Caco-2 (cell line): ENCODE data around the gene TNPO3. TPM values are rescaled to one million over a fixed set of nuclear protein-coding genes. Genes with fewer than 3 reads are reported as not detected.

Experiments used
- BruUV-seq: library from RNA; stranded (reverse); fragments of 400-500 nt; replicated peaks from 2 replicates; lab custom pipeline; 2021; lab: Mats Ljungman, UMichigan
- CTCF ChIA-PET: fragments of 300-600 bp; sonication (Branson Sonifier 250); formaldehyde crosslinking; loops from one replicate; lab custom pipeline; 2022; ENCODE audit warnings: antibody characterized with exemption; lab: Charles Lee
- POLR2A ChIA-PET: fragments of 300-600 bp; sonication (Branson Sonifier 250); formaldehyde crosslinking; loops from one replicate; lab custom pipeline; 2022; ENCODE audit warnings: antibody characterized with exemption; lab: Charles Lee
- DNase-seq, 2 experiments: peaks; one replicate each; pipeline versions ENCODE4 v3.0.0 to v3.0.0-alpha.2; 2020 to 2022
- H3K27me3 ChIP-seq: replicated peaks from 2 replicates; pipeline ENCODE4 v1.6.0; 2011; ENCODE audit warnings: low read length; ENCODE audit not compliant: control insufficient read depth, insufficient read depth
- H3K36me3 ChIP-seq: 2 replicates; pipeline ENCODE4 v1.5.1; 2011; ENCODE audit warnings: low read length; ENCODE audit not compliant: control insufficient read depth, insufficient read depth
- H3K4me1 ChIP-seq: fragments of 250-450 bp; sonication (Bioruptor Pico); 2 replicates; pipeline ENCODE4 v1.5.1; 2020; ENCODE audit warnings: mild to moderate bottlenecking
- H3K4me3 ChIP-seq: 2 replicates; pipeline ENCODE4 v1.5.1; 2011; ENCODE audit warnings: low read depth, mild to moderate bottlenecking, control low read depth, low read length
- H3K9me3 ChIP-seq: fragments of 250-450 bp; sonication (Bioruptor Pico); 2 replicates; pipeline ENCODE4 v1.5.1; 2020; ENCODE audit warnings: mild to moderate bottlenecking, moderate library complexity
- H3K27ac Mint-ChIP-seq: one replicate; pipeline ENCODE4 v1.8.0; 2022; ENCODE audit warnings: mixed read lengths; ENCODE audit not compliant: unreplicated experiment
- H3K27me3 Mint-ChIP-seq: one replicate; pipeline ENCODE4 v1.8.0; 2022; ENCODE audit warnings: mixed read lengths; ENCODE audit not compliant: insufficient read depth, unreplicated experiment
- H3K36me3 Mint-ChIP-seq: one replicate; pipeline ENCODE4 v1.8.0; 2022; ENCODE audit warnings: mild to moderate bottlenecking, mixed read lengths; ENCODE audit not compliant: insufficient read depth, unreplicated experiment
- H3K4me1 Mint-ChIP-seq: one replicate; pipeline ENCODE4 v1.8.0; 2022; ENCODE audit warnings: low read depth, mixed read lengths; ENCODE audit not compliant: unreplicated experiment
- H3K4me3 Mint-ChIP-seq: one replicate; pipeline ENCODE4 v1.8.0; 2022; ENCODE audit warnings: mild to moderate bottlenecking, moderate library complexity, mixed read lengths; ENCODE audit not compliant: unreplicated experiment
- H3K9me3 Mint-ChIP-seq: one replicate; pipeline ENCODE4 v1.8.0; 2022; ENCODE audit warnings: mixed read lengths; ENCODE audit not compliant: unreplicated experiment
- intact Hi-C: fragments of 100-400 bp; cut with micrococcal nuclease; formaldehyde crosslinking; loops from one replicate; pipeline ENCODE4 v1.10.0; 2022; ENCODE audit not compliant: unreplicated experiment
- total RNA-seq: library from RNA; stranded (reverse); gene quantifications from 2 replicates; pipeline ENCODE4 v1.2.3, GENCODE V29; 2022
- TF ChIP-seq, protein P1 (sequence below), 2 experiments: fragments of 200-600 bp in 1 of 2; IDR thresholded peaks; 1 replicate in 1 of 2; 2 replicates in 1 of 2; pipeline versions ENCODE4 v1.5.1 to v1.8.0; 2011 to 2022; ENCODE audit warnings: antibody characterized with exemption in 1 of 2, control low read depth in 1 of 2, inconsistent platforms in 1 of 2, low read depth in 1 of 2, low read length in 1 of 2, mild to moderate bottlenecking in 1 of 2, moderate library complexity in 1 of 2; ENCODE audit not compliant: insufficient read depth in 1 of 2, severe bottlenecking in 1 of 2, unreplicated experiment in 1 of 2

Gene TNPO3
- total RNA-seq, 1 experiment from 2014 or later, result 59.8 TPM

DNA sequence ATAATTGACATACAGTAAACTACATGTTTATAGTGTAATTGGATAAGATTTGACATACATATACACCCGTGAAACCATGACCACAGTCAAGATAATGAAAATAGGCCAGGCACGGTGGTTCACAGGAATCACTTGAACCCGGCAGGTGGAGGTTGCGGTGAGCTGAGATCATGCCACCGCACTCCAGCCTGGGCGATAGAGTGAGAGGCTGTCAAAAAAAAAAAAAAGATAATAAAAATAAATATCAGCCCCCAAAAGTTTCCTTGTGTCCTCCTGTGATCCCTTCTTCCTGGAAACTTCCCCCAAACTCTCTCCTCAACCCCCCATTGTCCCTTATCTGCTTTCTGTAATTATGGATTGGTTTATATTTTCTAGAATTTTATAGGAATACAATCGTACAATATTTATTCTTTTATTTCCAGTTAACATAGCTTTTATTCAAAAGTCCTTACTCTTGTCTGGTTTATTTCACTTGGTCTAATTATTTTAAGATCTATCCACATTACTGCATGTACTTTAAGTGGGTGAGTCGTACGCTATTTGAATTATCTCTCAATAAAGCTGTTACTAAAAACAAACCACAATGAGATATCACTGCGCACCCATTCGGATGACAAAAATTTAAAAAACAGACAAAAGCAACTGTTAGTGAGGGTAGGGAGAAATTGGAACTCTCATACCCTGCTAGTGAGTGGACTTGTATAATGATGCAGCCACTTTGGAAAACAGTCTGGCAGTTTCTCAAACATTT lies 30.1 kb upstream of the TNPO3 start:
- Histone ChIP-seq H3K36me3 (no peaks in the 10 kb centered on the region), H3K27me3 (no peaks in the 10 kb centered on the region), H3K4me3 (no peak overlapping the region), H3K4me1 (no peaks in the 10 kb centered on the region), H3K9me3 (no peaks in the 10 kb centered on the region)
- Mint-ChIP-seq H3K36me3 (no peaks in the 10 kb centered on the region), H3K27ac (no peak overlapping the region), H3K4me1 (no peaks in the 10 kb centered on the region), H3K27me3 (peaks cover 3% of the 10 kb centered on the region), H3K4me3 (no peak overlapping the region), H3K9me3 (no peaks in the 10 kb centered on the region)
- intact Hi-C loops, result no loop called here
- DNase-seq, result no peak
- CTCF ChIA-PET, result no interaction called here
- POLR2A ChIA-PET, result no interaction called here
- TF ChIP-seq, protein P1, sequence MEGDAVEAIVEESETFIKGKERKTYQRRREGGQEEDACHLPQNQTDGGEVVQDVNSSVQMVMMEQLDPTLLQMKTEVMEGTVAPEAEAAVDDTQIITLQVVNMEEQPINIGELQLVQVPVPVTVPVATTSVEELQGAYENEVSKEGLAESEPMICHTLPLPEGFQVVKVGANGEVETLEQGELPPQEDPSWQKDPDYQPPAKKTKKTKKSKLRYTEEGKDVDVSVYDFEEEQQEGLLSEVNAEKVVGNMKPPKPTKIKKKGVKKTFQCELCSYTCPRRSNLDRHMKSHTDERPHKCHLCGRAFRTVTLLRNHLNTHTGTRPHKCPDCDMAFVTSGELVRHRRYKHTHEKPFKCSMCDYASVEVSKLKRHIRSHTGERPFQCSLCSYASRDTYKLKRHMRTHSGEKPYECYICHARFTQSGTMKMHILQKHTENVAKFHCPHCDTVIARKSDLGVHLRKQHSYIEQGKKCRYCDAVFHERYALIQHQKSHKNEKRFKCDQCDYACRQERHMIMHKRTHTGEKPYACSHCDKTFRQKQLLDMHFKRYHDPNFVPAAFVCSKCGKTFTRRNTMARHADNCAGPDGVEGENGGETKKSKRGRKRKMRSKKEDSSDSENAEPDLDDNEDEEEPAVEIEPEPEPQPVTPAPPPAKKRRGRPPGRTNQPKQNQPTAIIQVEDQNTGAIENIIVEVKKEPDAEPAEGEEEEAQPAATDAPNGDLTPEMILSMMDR (IDR thresholded peaks at IDR 0.05; ENCODE audit: insufficient read depth in 1 of 2, low read depth in 1 of 2, low read length in 1 of 2, severe bottlenecking in 1 of 2, unreplicated experiment in 1 of 2), result no peak
- BruUV-seq, result no TSS peak

DNA sequence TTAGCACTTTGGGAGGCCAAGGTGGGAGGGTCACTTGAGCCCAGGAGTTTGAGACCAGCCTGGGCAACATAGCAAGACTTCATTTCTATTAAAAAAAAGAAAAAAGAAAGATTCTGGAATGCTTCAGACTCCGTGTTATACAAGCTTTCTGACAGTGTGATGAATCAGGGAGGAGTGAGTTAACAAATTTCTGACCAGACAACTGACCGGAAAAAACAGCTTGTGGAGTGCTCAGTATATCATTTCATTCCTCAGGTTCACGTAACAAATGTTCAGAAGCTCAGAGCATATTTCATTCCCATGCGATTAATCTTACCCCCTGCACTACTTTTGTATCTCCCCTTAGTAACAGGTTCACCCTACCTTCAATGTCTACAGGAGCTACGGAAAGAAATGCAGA lies 28.6 kb upstream of the TNPO3 start:
- CTCF ChIA-PET, result no interaction called here
- Mint-ChIP-seq H3K36me3 (no peaks in the 10 kb centered on the region), H3K27ac (no peak overlapping the region)

DNA sequence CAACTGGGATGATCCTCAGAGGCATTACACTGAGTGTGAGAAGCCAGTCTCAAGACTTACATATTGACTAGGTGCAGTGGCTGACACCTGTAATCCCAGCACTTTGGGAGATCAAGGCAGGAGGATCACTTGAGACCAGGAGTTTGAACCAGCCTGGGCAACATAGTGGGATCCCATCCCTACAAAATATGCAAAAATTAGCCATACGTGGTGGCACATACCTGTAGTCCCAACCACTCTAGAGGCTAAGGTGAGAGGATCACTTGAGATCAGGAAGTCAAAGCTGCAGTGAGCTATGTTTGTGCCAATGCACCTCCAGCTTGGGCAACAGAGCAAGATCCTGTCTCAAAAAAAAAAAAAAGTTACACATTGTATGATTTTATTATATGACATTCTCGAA lies 23.5 kb upstream of the TNPO3 start:
- TF ChIP-seq, protein P1 (IDR thresholded peaks at IDR 0.05; ENCODE audit: insufficient read depth in 1 of 2, low read depth in 1 of 2, low read length in 1 of 2, severe bottlenecking in 1 of 2, unreplicated experiment in 1 of 2), result no peak
- ChIA-PET POLR2A (interaction anchor here (0.6 kb wide), 1 partner anchor 258 kb away, joined by 3 read pairs; no protein-coding TSS in a partner anchor), CTCF (interaction anchor here (0.6 kb wide), 1 partner anchor 13 kb away, joined by 3 read pairs; no protein-coding TSS in a partner anchor)
- Mint-ChIP-seq H3K4me3 (no peak overlapping the region), H3K36me3 (no peaks in the 10 kb centered on the region), H3K27ac (no peak overlapping the region), H3K27me3 (peaks cover 5% of the 10 kb centered on the region), H3K9me3 (no peaks in the 10 kb centered on the region), H3K4me1 (no peaks in the 10 kb centered on the region)
- no peaks in the 10 kb centered on the region for H3K27me3 ChIP-seq
- no peaks in the 10 kb centered on the region for H3K4me1 ChIP-seq
- peaks cover 6% of the 10 kb centered on the region; the same call in 1 of the 2 replicates for H3K9me3 ChIP-seq
- no peak overlapping the region for H3K4me3 ChIP-seq
- H3K36me3 ChIP-seq, result no peaks in the 10 kb centered on the region
- intact Hi-C loops, result no loop called here
- no TSS peak for BruUV-seq
- DNase-seq, result no peak

More for the DNA sequence above, 28.6 kb upstream of the TNPO3 start:
- Mint-ChIP-seq H3K27me3 (peaks cover 5% of the 10 kb centered on the region), H3K9me3 (no peaks in the 10 kb centered on the region), H3K4me1 (no peaks in the 10 kb centered on the region), H3K4me3 (no peak overlapping the region)
- no TSS peak for BruUV-seq
- Histone ChIP-seq H3K4me3 (no peak overlapping the region), H3K9me3 (no peaks in the 10 kb centered on the region), H3K36me3 (no peaks in the 10 kb centered on the region), H3K27me3 (no peaks in the 10 kb centered on the region), H3K4me1 (no peaks in the 10 kb centered on the region)
- TF ChIP-seq, protein P1 (IDR thresholded peaks at IDR 0.05; ENCODE audit: insufficient read depth in 1 of 2, low read depth in 1 of 2, low read length in 1 of 2, severe bottlenecking in 1 of 2, unreplicated experiment in 1 of 2), result no peak
- intact Hi-C loops, result no loop called here
- no peak for DNase-seq
- POLR2A ChIA-PET, result no interaction called here
